SW 1271 (cell line): ENCODE data around the gene DAGLA.

ENCODE experiments used
- DNase-seq, 2 experiments: peaks; one replicate each; lab custom pipeline; 2025; lab: John Stamatoyannopoulos, UW

Gene DAGLA

DNA sequence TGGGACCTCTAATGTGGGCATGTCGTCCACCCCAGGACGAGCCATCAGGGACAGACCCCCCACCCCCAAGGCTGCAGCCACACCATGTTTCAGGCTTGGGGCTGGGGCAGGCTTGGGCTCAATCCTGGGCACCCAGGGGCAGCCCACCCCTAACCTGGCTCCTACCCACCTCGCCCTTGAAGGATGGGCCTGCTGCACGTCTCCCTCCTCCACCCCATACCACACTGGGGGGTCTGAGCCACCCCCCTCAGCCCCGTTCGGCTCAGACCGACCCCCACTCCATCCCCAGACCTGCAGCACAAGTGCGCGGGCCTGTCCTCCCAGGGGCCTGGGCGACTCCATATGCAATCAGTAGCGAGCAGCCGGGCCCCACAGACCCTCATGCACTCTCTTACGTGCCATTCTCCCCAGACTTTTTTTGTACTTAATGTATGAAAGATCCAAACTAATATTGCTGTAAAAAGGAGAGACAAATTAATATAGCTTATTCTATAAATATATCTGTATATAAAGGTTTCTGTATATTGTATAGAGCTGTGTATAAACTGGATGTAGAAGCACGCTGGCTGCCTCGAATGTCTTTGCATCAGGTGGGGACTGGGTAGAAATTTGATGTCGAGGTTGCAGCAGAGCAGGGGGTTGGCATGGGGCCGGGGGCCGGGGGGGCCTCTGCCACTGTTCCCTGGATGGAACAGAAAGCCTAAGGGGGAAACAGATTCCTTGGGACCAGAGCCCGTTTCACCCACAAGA, 66.4 kb downstream of the DAGLA start:
- DNase-seq: no peak

DNA sequence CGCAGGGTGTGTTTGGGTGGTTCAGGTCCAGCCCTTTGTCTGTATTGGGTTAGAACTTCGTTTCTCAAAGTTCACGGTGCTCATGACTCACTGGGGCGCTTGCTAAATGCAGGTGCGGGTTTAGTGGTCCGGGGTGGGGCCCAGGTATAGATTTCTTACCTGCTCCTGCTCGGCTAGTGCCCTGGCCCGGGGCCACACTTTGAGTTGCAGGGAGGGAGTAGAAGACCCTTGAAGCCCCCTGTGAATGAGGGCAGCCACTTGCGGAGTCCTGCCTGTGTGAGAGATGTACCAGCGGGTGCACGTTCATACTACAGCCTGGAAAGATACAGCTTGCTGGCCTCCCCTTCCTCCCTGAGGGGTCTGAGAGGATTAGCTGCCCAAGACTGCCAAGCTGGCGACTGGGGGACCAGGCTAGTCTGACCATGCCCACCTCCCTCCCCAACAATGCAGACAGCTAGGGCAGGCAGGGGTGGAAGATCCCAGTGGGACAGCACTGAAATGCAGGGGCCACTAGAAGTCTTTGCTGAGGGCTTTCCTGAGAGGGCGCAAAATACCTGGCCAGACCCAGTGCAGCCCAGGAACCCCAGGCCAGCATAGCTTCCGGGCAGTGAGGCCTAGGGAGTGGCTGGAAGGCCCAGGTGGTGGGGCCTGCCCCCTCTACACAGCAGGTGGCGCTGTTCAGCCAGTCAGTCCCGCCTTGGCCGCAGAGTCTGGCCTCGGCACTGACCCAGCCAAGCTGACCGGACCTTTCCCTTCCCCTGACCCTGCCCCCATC, 67.2 kb downstream of the DAGLA start:
- peak in 1 of 2 experiments; percentile 52 for DNase-seq

DNA sequence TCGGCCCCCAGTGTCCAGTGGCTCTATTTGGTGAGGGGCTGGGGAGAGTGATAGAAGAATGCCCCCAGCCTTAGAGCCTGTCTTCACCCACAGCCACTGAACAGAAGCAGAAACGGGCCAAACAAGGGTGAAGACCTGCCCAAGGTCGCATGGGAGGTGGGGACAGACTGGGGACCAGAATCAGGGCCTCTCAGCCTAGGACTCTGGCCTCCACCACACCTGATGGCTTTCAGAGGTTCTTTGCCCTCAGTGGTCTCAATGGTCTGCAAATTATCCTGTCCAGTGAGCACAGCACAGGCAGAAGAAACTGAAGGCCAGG, 67.7 kb downstream of the DAGLA start:
- DNase-seq: no peak

DNA sequence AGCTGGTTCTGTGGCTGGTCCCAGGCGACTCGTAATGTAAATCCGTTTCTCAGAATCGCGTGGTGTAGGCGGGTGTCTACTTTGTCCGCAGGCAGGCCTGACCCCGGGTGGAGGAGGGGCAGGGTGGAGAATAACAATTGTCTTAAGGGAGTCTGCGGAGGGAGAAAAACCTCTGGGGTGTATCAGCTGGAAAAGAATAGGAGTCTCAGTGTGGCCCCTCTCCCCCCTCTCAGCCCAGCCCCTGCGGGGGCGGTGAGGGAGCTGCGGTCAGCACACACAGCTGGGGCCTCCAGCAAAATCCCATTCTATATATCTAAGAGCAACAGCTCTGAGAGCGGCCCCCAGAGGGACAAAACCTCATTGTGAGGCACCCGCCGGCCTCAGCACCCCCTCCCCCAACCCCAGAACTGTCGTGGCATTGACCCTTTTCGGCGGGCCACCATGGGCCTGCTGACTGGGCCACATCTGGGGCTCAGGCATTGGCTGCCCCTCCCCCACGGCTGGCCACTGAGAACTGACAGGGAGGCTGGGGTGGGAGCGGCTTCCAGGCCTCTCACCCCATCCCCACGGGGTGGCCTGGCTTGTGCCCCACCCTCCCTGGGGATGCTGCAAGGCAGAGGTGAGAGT, 69.5 kb downstream of the DAGLA start:
- DNase-seq: no peak

DNA sequence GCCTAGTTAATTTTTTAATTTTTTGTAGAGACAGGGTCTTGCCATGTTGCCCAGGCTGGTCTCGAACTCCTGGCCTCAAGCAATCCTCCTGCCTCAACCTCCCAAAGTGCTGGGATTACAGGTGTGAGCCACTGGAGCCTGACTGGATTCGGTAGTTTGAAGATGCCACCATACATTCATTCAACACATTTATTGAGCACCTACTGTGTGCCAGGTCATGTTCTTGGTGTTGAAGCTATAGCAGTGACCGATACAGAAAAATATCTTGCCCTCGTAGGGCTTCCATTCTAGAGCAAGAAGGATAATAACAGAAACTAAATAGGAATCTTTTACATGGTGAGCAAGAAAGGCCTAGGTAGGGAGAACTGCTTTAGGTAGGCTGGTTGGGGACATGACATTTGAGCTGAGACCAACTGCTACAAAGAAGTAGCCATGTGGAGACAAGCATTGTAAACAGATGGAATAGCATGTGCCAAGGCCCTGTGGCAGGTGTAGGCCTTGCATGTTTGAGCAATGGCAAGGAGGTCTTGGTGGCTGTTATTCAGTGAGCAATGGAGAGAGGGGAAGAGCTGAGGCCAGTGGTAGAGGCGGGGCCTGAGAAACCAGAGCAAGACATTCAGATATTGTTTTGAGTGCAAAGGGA, 70.6 kb downstream of the DAGLA start:
- no peak for DNase-seq

DNA sequence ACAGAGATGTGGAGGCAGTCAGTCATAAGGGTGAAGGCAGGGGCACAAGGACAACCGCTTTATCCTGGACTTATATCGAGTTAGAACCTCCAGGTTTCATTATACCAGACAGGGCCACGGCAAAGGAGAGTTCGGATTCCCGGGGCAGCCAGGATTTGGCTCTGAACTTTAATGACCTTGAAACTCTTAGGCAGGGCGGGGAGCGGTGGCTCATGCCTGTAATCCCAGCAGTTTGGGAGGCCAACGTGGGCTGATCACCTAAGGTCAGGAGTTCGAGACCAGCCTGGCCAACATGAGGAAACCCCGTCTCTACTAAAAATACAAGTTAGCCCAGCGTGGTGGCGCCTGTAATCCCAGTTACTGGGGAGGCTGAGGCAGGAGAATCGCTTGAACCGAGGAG, 71.2 kb downstream of the DAGLA start:
- DNase-seq: no peak

DNA sequence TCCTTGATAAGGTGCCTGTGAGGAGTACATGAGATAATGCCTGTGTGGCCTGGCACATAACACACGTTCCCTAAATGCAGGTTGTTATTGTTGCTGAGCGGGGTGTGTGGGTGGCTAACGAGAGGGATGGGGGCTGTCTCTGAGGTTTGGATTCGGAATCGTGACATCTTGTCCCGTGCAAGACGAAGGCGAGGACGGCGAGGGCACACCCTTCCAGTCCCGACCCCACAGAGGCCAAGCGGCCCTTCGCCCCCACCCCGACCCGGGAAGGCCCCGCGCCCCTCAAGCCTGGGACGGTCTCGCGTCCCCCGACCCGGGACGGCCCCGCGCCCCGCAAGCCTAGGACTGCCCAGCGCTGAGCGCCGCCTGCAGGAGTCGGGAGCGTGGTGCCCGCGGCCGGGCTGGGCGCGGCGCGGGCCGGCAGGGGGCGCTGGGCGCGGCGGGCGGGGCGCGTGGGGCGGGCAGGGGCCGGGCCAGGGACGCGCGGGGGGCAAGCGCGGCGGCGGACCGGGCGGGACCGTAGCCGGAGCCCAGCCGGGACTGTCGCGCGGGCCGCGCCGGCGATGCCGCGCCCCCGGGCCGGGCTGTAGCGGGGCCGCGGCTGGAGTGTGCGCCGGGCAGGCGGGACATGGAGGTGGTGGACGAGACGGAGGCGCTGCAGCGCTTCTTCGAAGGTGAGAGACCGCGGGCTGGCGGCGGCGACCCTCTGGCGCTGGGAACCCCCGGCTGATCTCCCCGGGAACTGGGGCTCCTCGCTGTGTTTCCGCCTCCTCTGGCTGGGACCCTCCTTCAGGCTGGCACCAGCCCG, 72.1 kb downstream of the DAGLA start, which contains the start of gene MYRF:
Gene MYRF (plus strand): TSS at position 520 of the 808 bp plus-strand sequence. CDS start 109 bp downstream, at position 629.
- DNase-seq: no peak

DNA sequence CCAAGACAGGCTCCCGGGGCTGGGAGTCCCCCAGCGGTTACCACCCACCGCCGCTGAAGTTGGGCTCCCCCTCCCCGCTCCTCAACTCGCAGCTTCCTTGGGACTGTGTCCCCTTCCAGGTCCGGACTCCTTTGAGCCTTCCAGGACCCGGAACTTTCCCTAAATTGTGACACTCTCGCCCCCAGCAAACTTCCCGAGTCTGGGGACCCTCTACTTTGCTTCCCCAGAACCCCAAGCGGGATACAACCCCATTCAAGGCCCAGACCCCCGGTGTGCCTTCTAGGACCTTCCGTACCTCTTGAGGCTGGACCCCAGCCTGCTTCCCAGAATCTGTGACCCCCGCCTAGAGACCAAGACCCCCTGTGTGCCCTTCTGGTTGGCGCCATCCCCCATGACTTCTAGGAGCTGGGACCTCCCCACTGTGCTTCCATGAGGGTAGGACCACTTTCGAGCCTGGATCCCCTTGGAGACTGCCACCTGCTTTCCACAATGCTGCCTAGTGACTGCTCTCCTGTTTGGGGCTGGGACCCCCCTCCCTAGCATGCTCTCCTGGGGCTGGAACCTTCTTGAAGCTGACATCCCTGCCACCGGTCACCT, 72.8 kb downstream of the DAGLA start:
- DNase-seq: no peak

DNA sequence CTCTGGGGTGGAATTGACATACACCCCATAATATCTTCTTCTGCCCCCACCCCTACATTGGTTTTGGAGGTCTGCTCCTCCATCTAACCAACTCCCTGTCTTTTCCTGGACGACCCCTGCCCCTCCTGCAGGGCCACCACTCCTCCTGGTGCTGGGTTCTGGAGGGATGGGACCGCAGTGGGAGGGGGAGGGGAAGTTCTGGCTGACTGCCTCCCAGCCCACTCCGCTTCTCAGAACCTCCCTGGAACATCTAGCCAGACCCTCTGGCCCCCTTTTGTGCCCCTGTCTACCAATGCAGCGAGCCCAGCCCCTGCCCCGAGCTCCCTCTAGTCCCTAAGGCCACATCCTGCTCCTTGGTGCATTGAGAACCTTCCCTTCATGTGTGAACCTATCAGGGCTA, 73.5 kb downstream of the DAGLA start:
- no peak for DNase-seq

DNA sequence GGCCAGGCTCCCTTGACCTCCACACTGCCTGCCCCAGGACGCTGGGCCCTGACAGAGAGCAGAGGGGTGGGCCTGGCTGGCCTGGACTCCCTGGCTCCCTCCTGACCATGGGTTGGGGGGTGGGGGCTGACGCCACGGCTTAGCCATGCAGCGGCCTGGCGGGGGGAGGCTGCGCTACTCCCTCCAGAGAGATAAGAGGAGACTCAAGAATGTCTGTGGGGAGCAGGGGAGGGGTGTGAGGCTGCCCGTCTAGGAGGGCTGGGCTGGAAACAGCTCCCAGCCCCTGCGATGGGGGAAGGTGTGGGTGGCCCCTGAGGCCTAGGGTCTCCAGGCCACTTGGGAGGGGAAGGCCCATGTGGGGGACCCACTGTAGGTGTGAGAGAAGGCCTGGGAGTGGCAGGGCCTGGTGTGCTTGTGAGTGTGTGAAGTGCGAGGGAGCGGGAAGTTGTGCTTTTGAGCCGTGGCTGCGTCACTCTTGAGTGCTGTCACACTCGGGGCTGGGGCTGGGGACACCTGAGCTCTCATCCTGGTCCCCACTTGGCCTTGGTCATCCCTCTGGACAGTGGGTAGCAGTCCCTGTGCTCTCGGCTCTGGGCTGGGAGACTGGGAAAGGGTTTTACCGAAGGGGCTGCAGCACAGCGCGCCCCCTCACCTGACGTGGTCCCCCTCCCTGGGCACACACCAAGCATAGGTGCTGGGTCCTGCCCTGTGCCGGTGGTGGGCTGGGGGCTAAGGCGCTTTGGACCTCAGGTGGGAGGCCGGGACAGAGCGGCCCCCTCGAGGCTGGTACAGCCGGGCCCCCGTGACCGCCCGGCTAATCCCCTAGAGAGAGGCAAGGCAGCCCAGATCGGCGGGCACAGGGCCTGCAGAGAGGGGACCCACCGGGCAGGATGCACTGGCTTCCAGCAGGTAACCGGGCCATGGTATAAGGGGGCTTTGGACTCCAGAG, 74.6 kb downstream of the DAGLA start:
- DNase-seq: no peak

DNA sequence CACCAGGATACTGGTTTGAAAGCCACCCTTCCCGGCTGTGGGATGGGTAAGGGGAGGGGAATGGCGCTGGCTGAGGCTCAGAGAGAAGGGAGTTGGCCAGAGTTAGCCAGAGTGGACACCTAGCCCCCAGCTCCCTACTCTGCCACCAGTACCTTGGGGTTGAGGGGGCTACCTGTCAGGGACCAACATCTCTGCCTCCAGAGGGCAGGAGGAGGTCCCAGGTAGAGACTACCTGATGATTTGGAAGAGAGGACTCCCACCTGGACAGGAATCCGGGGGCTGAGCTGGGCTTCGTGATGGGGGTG, 75.9 kb downstream of the DAGLA start:
- DNase-seq: no peak

DNA sequence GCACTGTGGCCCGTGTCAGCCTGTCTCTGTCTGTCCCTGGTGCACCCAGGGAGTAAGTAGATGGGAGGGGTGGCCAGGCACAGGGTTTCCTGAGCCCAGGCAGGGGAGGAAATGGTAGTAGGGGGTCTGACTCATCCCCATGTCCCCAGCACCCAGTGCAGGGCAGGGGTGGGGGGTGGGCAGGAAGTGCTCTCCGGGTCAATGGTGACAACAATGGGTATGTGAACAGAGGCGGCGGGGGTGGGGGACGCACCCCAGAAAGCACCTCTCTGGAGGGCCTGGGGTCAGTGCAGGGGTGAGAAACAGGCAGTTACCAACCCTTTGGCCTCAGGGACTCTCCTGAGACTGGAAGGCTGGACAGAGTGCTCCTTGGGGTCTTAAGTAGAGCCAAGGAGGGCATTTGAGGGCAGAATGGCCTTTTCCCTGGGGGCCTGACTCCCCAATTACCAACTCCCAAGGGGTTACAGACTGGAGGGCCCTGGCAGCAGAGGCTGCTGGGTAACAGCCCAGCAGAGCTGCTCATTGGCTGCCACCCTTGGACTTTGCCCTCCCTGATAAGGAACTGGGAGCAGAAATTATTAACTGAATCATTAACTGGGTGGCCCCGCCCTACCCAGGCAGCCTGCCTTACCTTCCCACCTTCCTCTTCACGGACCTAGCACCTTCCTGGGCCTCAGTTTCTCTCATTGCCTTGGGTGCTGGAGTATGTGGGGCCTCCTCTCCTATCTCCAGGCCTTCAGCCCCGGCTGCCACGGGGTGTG, 76.4 kb downstream of the DAGLA start:
- peak; percentile 24 to 33 for DNase-seq

DNA sequence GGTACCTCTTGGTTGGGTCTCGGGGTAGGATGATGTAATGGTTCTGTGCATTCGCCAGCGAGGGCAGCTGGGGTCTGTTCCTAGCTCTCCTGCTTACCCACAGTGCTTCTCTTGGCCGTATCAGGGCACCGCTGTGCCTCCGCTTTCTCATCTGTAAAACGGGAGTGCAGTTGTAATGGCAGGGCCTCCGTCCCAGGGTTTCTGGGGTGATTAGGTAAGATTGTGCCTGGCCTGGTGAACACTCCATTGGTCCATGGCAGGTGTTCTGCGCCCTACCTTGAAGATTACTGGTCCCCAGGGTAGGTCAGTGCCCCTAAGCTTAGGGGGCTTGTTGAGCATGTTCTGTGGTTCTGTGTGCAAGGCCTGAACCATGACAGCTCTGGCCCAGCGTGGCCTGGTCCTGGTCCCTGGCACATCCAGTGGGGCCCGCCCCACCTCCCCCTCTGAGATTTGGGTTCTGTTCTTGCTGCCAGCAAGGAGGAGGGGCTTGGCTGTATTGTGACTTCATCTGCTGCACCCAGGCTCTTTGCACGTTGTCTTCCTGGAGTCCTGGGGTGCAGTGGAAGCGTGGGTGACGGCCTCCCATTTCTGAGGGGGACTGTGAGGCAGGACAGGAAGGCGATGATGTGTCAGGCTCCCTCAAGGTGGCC, 77.1 kb downstream of the DAGLA start:
- no peak for DNase-seq

DNA sequence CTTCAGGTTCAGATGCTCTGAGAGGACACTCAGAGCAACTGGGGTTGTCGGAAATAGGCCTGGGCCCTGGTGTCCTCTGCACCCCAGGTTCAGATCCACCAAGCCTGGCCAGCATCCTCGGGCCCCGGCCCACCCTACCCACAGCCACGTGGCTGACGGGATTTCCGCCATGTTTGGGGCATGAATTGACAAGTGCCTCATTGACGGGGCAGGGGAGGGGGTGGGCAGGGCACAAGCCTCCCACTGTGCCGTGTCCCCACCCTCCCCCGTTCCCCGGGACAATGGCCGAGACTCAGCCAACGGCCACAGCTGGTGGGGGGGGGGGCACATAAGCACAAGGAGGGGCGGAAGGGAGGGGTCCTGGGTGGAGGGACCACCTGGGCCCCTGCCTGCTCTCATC, 80.8 kb downstream of the DAGLA start:
- no peak for DNase-seq

DNA sequence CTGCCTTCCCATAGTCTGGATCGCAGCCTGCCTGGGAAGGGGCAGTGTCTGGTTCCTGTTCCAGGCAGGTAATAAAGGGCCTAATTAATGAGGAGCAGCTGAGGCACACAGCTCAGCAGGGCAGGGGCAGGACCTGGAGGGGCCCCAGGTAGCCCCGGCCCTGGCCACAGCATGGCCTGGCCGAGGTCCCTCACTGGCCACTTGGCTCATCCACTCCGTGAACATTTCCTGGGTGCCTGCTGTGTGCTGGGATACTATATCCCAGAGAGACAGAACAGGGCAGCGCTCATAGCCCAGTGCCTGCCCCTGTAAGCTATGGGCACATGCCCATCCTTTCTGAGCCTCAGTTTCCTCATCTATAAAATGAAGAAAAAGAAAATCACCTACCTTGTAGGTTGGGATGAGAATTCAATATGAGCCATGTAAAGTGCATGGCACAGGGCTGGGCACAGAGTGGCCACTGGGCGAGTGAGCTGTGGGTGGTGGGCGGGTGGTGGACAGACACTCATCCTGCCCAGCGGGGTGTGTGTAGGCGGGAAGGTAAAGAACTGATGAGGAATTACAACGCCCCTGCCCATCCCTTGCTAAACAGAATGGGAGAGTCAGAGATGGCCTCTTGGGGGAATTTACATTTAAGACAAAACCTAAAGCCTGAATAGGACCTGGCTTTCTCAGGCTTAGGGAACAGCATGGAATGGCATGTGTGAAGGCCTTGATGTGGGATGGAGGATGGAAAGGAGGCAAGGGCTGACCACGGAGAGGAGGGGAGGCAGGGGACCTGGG, 81.4 kb downstream of the DAGLA start:
- DNase-seq: no peak

DNA sequence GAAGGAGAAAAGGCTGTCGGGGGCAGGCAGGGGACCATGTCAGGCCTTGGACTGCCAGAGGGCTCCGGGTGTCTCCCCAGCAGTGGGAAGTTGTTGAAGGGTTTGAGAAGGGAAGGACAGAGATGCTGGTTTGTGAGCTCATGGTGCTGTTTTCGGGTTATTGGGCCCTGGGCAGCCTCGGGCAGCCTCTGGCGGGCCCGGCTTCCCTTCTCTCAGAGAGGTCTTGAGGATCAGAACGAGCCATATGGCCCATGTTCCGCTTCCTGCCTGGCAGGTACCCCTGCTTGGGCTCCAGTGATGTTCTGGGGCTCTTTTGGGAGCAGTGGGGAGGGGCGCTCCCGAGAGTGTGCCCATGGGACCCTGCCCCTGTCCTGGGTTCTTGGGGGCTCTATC, 82.0 kb downstream of the DAGLA start:
- DNase-seq: no peak

DNA sequence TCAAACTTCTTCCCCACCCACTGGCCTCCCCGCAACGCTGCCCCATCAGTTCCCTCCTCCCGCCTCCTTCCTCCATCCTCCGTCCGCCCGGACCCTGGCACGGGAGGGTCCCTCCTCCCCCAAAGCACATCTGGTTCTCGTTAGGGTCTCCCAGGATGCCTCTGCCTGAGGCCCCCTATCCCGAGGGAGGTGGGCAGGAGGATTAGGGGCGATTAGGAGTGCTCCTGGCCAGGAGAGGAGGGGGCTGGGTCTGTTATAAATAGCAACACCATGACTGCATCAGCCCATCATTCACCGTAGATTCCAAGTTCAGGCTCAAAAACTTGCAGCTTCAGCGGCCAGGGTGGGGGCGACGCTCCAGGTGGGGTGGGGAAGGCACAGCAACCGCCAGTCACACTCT, 82.6 kb downstream of the DAGLA start:
- no peak for DNase-seq

DNA sequence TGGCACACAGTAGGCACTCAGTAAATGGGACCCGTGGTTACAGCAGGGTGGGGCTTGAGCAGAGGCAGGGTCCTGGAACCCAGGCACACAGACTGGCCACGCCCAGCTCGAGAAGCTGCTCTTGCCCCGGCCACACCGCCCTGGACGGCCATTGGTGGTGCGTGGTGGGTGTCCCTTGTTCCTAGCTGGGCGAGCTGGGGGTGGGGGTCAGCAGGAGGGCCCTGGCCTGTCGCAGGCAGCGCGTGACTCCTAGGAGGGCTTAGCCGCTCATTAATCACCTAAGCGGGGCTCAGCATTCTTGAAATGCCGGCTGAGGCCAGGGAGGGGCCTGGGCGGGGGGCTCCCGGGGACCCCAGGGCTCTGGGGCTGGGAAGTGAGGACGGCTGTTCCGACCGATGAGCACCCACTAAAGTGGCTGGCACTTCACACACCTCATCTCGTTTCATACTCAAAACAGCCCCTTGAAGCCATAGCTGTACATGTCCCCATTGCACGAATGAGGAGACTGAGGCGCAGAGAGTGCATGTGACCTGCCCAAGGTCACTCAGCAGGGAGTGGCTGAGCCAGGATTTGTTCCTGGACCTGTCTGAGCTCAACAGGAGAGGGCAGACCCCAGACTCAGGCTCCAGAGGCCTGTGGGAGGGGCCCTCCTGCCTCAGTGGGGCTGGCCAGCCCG, 83.9 kb downstream of the DAGLA start:
- no peak for DNase-seq
